ENCODE measurements around the gene ERBB4. TPM values are rescaled to one million over a fixed set of nuclear protein-coding genes. Genes with fewer than 3 reads are reported as not detected.

Gene ERBB4
- total and polyA plus RNA-seq, 7 donors: under 0.01 to 0.33 (median 0.08) TPM; not detected in 1

- WGBS, 2 donors: 80 to 84% methylated on average over 6 of the region's 6 CpGs
- no peaks in the 10 kb centered on the region for H3K27me3 ChIP-seq
- intact Hi-C loops (cut with DNase I): no loop called here
- H3K4me1 ChIP-seq: no peaks in the 10 kb centered on the region
- no peak overlapping the region for H3K27ac ChIP-seq
- DNase-seq: no peak
- TF ChIP-seq POLR2AphosphoS5 (IDR thresholded peaks at IDR 0.05): no peak
- no peak for TF ChIP-seq POLR2A (IDR thresholded peaks at IDR 0.05)
- TF ChIP-seq EP300 (IDR thresholded peaks at IDR 0.05): no peak
- TF ChIP-seq CTCF (IDR thresholded peaks at IDR 0.05): no peak
- no peak overlapping the region for H3K4me3 ChIP-seq
- no peaks in the 10 kb centered on the region for H3K36me3 ChIP-seq
- no peaks in the 10 kb centered on the region for H3K9me3 ChIP-seq
These were observed 1150.9 kb downstream of the ERBB4 start for GRCh38 chr2:211387734-211388133.

- H3K36me3 ChIP-seq: no peaks in the 10 kb centered on the region
- WGBS, 2 donors: 84 to 91% methylated on average over 2 of the region's 2 CpGs
These were observed 1158.6 kb downstream of the ERBB4 start for GRCh38 chr2:211380041-211380440.

GRCh38 chr2:211376410-211376809 is 1162.2 kb downstream of the ERBB4 start:
- Histone ChIP-seq H3K36me3 (no peaks in the 10 kb centered on the region), H3K27me3 (no peaks in the 10 kb centered on the region), H3K4me1 (no peaks in the 10 kb centered on the region), H3K4me3 (no peak overlapping the region), H3K9me3 (no peaks in the 10 kb centered on the region), H3K27ac (no peak overlapping the region)
- DNase-seq: no peak
- intact Hi-C loops (cut with DNase I): no loop called here
- TF ChIP-seq EP300 (IDR thresholded peaks at IDR 0.05) (no peak), POLR2AphosphoS5 (IDR thresholded peaks at IDR 0.05) (no peak), POLR2A (IDR thresholded peaks at IDR 0.05) (no peak), CTCF (IDR thresholded peaks at IDR 0.05) (no peak)

More at GRCh38 chr2:211380041-211380440, 1158.6 kb downstream of the ERBB4 start:
- H3K4me1 ChIP-seq: no peaks in the 10 kb centered on the region
- TF ChIP-seq CTCF (IDR thresholded peaks at IDR 0.05) (no peak), POLR2AphosphoS5 (IDR thresholded peaks at IDR 0.05) (no peak), POLR2A (IDR thresholded peaks at IDR 0.05) (no peak), EP300 (IDR thresholded peaks at IDR 0.05) (no peak)
- H3K27ac ChIP-seq: no peak overlapping the region
- no peaks in the 10 kb centered on the region for H3K27me3 ChIP-seq
- no peak for DNase-seq
- intact Hi-C loops (cut with DNase I): no loop called here
- no peaks in the 10 kb centered on the region for H3K9me3 ChIP-seq
- no peak overlapping the region for H3K4me3 ChIP-seq

GRCh38 chr2:211373203-211373602 is 1165.4 kb downstream of the ERBB4 start:
- Histone ChIP-seq H3K9me3 (no peaks in the 10 kb centered on the region), H3K4me1 (no peaks in the 10 kb centered on the region), H3K36me3 (no peaks in the 10 kb centered on the region), H3K4me3 (no peak overlapping the region), H3K27ac (no peak overlapping the region), H3K27me3 (no peaks in the 10 kb centered on the region)
- intact Hi-C loops (cut with DNase I): no loop called here
- 18 to 57% methylated on average over 2 of the region's 2 CpGs for WGBS, 2 donors
- no peak for DNase-seq
- no peak for TF ChIP-seq EP300 (IDR thresholded peaks at IDR 0.05)
- TF ChIP-seq CTCF (IDR thresholded peaks at IDR 0.05): no peak
- no peak for TF ChIP-seq POLR2A (IDR thresholded peaks at IDR 0.05)
- no peak for TF ChIP-seq POLR2AphosphoS5 (IDR thresholded peaks at IDR 0.05)

- H3K4me1 ChIP-seq: no peaks in the 10 kb centered on the region
- no peak overlapping the region for H3K27ac ChIP-seq
- intact Hi-C loops (cut with DNase I): no loop called here
- no peak for DNase-seq
- no peak overlapping the region for H3K4me3 ChIP-seq
- H3K9me3 ChIP-seq: no peaks in the 10 kb centered on the region
- no peaks in the 10 kb centered on the region for H3K27me3 ChIP-seq
- TF ChIP-seq CTCF (IDR thresholded peaks at IDR 0.05) (no peak), POLR2A (IDR thresholded peaks at IDR 0.05) (no peak), EP300 (IDR thresholded peaks at IDR 0.05) (no peak), POLR2AphosphoS5 (IDR thresholded peaks at IDR 0.05) (no peak)
- no peaks in the 10 kb centered on the region for H3K36me3 ChIP-seq
- 75 to 79% methylated on average over 2 of the region's 2 CpGs for WGBS, 2 donors
These were observed 1167.1 kb downstream of the ERBB4 start for GRCh38 chr2:211371465-211371864.
